Measurements from ENCODE around the gene PEX6.
"Not testable (repeated sequence)": the region's sequence is repeated elsewhere in the genome, so short reads cannot be mapped to it uniquely, and the experiment has no call there.

The PEX6 gene

GRCh38 chr6:42963855-42964605, 15.0 kb downstream of the PEX6 start:
- DNase-seq (ENCODE audit: low read depth in 2 of 2) = no peak

DNA sequence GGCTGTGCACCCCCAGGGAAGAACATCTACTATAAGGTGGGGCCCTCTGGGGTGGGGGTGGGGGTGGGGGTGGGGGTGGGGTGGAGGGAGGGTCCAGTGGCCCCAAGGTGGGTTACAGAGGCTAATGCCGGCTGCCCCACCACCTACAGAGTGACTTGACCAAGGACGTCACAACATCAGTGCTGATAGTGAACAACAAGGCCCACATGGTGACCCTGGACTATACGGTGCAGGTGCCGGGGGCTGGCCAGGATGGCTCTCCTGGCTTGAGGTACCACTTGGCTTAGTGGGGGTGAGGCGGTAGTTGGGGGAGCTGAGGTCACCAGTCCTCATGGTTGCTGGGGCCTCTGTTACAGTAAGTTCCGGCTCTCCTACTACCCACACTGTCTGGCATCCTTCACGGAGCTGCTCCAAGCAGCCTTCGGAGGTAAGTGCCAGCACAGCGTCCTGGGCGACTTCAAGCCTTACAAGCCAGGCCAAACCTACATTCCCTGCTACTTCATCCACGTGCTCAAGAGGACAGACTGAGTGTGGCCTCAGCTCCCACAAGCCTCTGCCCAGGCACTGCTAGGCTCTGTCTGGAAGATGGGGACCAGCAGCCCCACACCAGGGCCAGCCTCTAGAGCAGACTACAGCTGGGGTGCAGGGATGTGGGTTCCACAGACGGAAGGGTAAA, 15.7 kb downstream of the PEX6 start:
- DNase-seq (ENCODE audit: low read depth in 2 of 2) = no peak

- no peak for DNase-seq (ENCODE audit: low read depth in 2 of 2)
These were observed 16.3 kb downstream of the PEX6 start for GRCh38 chr6:42962502-42963178.

- no peak for DNase-seq (ENCODE audit: low read depth in 2 of 2)
These were observed 16.9 kb downstream of the PEX6 start for GRCh38 chr6:42962096-42962495.

GRCh38 chr6:42961020-42961470, 17.9 kb downstream of the PEX6 start:
- DNase-seq (ENCODE audit: low read depth in 2 of 2) = no peak

DNA sequence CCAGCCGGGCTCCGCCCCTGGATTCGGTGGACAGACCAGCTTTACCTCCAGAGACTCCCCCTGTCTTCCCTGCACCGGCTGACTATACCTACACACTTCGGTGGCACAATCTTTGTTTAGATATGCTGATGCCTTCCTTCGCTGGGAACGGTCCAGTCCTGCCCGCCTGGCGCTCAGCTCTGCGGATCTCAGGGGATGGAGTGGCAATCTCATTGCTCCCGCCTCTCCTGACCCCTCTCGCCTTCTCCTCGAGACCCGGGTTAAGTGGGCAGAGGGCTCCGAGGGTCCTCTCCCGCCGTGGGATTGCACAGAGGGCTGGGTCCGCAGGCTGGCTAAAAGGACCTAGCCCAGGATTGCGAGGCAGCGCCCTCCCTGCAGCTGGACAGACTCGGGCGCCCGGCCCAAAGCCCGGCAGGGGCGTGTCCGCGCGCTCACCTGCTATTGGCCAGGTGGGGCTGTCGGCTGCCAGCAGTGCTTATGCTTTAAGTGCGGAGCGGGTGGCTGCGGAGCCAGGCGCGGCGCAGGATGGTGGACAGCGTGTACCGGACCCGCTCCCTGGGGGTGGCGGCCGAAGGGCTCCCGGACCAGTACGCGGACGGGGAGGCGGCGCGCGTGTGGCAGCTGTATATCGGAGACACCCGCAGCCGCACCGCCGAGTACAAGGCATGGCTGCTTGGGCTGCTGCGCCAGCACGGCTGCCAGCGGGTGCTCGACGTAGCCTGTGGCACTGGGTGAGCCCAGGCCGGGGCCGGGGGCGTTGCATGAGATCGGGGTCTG, 18.6 kb downstream of the PEX6 start, which contains the start of gene GNMT:
Gene GNMT (plus strand): TSS at position 512 of the 777 bp plus-strand sequence. CDS start 14 bp downstream, at position 526.
- peak in 1 of 2 donors; percentile 17 for DNase-seq (ENCODE audit: low read depth in 2 of 2)

- no peak for DNase-seq (ENCODE audit: low read depth in 2 of 2)
These were observed 19.1 kb downstream of the PEX6 start for GRCh38 chr6:42959917-42960242.

- no peak for DNase-seq (ENCODE audit: low read depth in 2 of 2)
These were observed 20.9 kb downstream of the PEX6 start for GRCh38 chr6:42958125-42958524.

DNA sequence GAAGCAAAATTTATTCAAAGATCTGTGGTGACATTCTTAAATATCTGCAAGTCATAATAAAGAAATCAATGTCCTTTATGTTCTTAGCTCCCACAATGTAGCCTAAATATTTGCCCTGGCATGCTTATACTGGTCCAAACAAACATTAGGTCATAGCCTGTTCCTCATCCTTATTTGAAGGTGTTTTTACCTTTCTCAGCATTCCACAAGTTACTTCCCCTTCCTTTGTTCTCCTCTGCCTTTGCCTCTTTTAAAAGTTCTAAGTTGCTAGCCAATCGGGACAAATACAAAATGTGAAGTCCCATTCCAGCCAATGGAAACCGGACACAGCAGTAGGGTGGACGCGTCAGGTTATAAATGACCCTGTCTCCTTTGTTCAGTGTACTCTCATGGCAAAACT, 24.6 kb downstream of the PEX6 start:
- not testable (repeated sequence) for DNase-seq (ENCODE audit: low read depth in 2 of 2)

DNA sequence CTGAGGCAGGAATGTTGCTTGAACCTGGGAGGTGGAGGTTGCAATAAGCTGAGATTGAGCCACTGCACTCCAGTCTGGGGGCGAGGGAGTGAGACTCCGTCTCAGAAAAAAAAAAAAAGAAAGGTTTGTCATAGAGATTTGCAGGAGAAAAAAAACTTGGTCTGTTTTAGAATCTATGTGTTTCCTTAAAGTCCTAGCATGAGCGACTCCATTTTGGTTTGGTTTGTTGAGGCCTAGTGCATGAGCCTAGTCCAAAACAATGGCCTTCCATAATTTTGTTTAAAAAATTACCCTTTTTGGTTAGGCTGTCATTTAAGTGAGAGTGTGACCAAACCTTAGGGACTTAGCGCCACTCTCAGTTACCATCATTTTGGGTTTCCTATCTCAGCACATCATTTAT, 26.6 kb downstream of the PEX6 start:
- DNase-seq (ENCODE audit: low read depth in 2 of 2) = no peak

- no peak for DNase-seq (ENCODE audit: low read depth in 2 of 2)
These were observed 31.0 kb downstream of the PEX6 start for GRCh38 chr6:42947950-42948349.

DNA sequence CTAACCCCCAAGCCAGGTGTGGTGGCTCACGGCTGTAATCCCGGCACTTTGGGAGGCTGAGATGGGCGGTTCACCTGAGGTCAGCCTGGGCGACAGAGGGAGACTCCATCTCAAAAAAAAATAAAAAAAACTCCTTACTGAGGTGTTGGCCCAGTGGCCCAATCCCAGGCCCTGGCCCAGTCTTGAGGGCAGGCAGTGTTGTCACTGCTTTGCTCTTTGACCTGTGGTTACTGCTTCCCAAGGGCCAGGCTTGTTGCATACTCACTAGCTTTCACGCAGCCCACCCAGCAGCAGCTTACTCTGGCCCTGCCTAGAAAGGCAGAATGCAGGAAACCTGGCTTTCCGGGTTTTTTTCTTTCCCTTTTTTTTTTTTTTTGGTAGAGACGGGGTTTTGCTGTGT, 36.5 kb downstream of the PEX6 start:
- no peak for DNase-seq (ENCODE audit: low read depth in 2 of 2)

DNA sequence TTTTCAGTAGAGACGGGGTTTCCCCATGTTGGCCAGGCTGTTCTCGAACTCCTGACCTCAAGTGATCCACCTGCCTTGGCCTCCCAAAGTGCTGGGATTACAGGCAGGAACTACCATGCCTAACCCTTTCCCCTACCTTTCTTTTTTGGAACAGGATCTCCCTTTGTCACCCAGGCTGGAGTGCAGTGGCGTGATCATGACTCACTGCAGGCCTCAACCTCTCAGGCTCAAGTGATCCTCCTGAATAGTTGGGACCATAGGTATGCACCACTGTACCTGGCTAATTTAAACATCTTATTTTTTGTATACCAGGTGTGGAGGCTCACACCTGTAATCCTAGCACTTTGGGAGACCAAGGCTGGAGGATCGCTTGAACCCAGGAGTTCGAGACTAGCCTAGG, 37.6 kb downstream of the PEX6 start:
- DNase-seq (ENCODE audit: low read depth in 2 of 2) = not testable (repeated sequence)

DNA sequence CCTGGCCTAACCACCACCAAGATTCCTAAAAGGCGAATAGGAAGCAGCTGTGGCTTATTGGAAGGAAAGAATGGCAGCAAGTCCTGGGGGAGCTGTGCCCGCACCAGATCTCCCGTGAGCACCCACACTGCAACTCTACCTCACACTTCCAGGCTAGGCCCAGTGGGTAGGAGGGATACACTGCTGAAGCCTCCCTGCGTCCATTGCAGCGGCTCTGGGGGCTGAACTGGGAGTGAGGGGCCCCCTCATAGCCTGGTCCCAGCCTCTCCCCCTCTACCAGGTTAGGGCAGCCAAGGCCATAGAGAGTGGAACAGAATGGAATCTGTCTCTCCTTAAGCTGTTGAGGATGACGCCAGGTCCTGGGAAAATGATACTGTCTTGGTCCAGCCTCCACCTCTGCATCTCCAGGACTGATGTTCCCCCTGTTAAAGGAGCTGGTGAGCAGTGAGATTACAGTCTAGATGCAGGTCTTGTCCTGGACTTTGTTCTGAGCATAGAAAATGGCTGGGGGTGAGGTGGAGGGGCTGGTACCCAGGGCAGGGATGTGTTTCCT, 38.4 kb downstream of the PEX6 start:
- DNase-seq (ENCODE audit: low read depth in 2 of 2) = no peak

- DNase-seq (ENCODE audit: low read depth in 2 of 2) = no peak
These were observed 39.2 kb downstream of the PEX6 start for GRCh38 chr6:42939810-42940167.

DNA sequence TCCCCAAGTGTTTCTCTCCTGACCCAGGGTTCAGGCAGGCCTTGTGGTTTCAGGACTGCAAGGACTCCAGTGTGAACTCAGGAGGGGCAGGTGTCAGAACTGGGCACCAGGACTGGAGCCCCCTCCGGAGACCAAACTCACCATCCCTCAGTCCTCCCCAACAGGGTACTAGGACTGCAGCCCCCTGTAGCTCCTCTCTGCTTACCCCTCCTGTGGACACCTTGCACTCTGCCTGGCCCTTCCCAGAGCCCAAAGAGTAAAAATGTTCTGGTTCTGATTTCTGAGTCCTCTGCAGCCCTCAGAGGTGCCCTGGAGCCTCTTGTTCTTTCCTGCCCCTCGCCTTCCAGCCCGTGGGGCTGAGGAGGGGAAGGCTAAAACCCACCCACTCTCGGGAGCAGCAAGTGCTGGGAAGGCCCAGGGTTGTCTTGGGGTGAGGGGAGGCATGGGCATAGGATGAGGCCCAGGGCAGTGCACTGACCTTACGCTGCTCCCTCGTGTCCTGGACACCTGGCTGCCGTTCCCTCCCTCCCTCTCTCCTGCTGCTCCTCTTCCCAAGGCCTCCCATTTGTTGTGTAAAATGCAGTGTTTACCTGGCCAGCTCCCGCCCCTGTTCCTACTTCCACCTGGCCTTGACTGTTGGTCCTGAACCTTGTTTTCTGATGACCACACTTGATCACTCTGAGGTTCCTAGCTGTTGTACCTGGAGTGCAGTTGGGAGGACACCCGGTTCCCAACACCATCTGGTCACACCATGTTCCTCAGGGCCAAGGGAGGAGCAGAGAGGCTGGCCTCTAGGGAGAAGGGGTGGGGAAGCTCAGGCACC, 39.8 kb downstream of the PEX6 start:
- no peak for DNase-seq (ENCODE audit: low read depth in 2 of 2)

GRCh38 chr6:42938428-42938796, 40.6 kb downstream of the PEX6 start:
- DNase-seq (ENCODE audit: low read depth in 2 of 2) = no peak

DNA sequence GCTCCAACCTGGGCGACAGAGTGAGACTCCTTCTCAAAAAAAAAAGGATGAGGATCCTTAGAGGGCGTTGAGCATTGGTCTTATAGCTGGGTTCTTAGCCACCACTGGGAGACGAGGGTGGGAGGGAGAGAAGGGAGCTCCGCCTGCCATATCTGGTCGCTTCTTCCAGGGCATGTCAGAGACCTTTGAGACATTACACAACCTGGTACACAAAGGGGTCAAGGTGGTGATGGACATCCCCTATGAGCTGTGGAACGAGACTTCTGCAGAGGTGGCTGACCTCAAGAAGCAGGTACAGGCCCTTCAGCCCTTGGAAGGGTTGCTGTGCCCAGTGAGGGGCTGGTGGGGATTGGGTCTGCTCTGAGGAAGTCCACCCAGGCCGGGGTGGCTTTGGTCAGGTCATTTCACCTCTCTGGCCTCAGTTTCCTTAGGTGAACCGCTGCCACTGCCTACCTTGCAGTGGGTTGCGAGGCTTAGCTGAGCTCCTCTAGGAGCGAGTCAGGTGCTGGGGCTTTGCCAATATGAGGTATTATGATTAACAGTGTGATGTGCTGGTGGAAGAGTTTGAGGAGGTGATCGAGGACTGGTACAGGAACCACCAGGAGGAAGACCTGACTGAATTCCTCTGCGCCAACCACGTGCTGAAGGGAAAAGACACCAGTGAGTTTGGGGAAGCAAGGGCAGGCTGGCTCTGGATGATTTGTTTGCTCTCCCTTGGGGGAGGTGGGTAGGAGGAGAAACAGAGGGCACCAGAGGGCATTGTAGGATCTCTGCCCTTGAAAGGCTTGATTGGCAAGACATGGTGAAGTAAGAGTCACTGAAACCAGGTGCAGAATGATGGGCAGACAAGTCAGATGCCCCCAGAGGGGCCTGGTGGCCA, 41.2 kb downstream of the PEX6 start:
- no peak for DNase-seq (ENCODE audit: low read depth in 2 of 2)

GRCh38 chr6:42936398-42936797, 42.6 kb downstream of the PEX6 start:
- DNase-seq (ENCODE audit: low read depth in 2 of 2) = no peak

- no peak for DNase-seq (ENCODE audit: low read depth in 2 of 2)
These were observed 43.7 kb downstream of the PEX6 start for GRCh38 chr6:42935322-42935721.

Measured in stimulated activated CD8-positive, alpha-beta memory T cell treated with anti-CD3 and anti-CD28 coated beads, Interleukin-7, amount 100 ng/mL, for 4 hours (primary cell).